Prostate gland (tissue), 2 donors: ENCODE data around the gene SLC1A2.

Source experiments
- POLR2A ChIP-seq: fragments of 450-650 bp; IDR thresholded peaks from one replicate; pipeline ENCODE4 v1.6.1; 2016; ENCODE audit warnings: antibody characterized with exemption, mild to moderate bottlenecking
- POLR2AphosphoS5 ChIP-seq: sonication (generic); formaldehyde crosslinking; IDR thresholded peaks from one replicate; pipeline ENCODE4 v1.6.1; 2017; ENCODE audit warnings: antibody characterized with exemption
- TF ChIP-seq, protein P1 (sequence below), 4 experiments: fragments of 200-600 bp in 2 of 4; fragments of 450-650 bp in 2 of 4; sonication (generic) in 2 of 4; IDR thresholded peaks; 1 replicate in 3 of 4; 2 replicates in 1 of 4; pipeline ENCODE4 v1.5.1; 2016 to 2019; ENCODE audit warnings: antibody characterized with exemption in 4 of 4, mild to moderate bottlenecking in 2 of 4, moderate library complexity in 2 of 4

DNA sequence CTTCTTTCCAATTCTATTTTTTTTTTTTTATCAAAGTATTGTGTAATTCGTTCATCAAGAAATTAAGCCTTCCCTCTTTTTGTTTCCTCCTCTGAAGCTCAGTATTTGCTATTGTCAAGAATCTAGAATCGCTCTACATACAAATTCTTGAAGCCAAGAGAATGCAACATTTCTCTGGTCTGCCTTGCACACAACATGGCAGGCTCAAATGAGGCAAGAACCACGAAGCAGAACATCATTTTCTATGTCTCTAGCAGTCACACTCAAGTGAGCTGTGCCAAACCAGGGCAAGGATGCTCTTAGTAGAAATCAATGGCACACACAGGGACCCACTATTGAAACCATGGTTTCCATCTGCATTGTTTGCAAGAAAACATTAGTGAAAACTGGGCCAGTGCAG is 46.7 kb upstream of the SLC1A2 start:
- TF ChIP-seq, protein P1, sequence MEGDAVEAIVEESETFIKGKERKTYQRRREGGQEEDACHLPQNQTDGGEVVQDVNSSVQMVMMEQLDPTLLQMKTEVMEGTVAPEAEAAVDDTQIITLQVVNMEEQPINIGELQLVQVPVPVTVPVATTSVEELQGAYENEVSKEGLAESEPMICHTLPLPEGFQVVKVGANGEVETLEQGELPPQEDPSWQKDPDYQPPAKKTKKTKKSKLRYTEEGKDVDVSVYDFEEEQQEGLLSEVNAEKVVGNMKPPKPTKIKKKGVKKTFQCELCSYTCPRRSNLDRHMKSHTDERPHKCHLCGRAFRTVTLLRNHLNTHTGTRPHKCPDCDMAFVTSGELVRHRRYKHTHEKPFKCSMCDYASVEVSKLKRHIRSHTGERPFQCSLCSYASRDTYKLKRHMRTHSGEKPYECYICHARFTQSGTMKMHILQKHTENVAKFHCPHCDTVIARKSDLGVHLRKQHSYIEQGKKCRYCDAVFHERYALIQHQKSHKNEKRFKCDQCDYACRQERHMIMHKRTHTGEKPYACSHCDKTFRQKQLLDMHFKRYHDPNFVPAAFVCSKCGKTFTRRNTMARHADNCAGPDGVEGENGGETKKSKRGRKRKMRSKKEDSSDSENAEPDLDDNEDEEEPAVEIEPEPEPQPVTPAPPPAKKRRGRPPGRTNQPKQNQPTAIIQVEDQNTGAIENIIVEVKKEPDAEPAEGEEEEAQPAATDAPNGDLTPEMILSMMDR (IDR thresholded peaks at IDR 0.05) = no peak
- TF ChIP-seq POLR2A = no peak
- TF ChIP-seq POLR2AphosphoS5 = no peak
